HG03521 (cell line): ENCODE measurements around the gene RASA2.

Experiments
- ATAC-seq: cut with Tn5 transposase; IDR thresholded peaks from one replicate; pipeline ENCODE4 v1.9.1; 2021; ENCODE audit warnings: mild to moderate bottlenecking, moderate library complexity; ENCODE audit not compliant: unreplicated experiment

Gene RASA2

GRCh38 chr3:141642215-141642614 lies 155.4 kb downstream of the RASA2 start:
- no peak for ATAC-seq

GRCh38 chr3:141643391-141643790 lies 156.6 kb downstream of the RASA2 start:
- no peak for ATAC-seq

GRCh38 chr3:141643796-141644195 lies 157.0 kb downstream of the RASA2 start:
- no peak for ATAC-seq

- peak; percentile 79 for ATAC-seq
These were observed 158.1 kb downstream of the RASA2 start for GRCh38 chr3:141644931-141645330.

- ATAC-seq = no peak
These were observed 160.1 kb downstream of the RASA2 start for GRCh38 chr3:141646760-141647561.

- ATAC-seq = no peak
These were observed 160.7 kb downstream of the RASA2 start for GRCh38 chr3:141647562-141647915.

DNA sequence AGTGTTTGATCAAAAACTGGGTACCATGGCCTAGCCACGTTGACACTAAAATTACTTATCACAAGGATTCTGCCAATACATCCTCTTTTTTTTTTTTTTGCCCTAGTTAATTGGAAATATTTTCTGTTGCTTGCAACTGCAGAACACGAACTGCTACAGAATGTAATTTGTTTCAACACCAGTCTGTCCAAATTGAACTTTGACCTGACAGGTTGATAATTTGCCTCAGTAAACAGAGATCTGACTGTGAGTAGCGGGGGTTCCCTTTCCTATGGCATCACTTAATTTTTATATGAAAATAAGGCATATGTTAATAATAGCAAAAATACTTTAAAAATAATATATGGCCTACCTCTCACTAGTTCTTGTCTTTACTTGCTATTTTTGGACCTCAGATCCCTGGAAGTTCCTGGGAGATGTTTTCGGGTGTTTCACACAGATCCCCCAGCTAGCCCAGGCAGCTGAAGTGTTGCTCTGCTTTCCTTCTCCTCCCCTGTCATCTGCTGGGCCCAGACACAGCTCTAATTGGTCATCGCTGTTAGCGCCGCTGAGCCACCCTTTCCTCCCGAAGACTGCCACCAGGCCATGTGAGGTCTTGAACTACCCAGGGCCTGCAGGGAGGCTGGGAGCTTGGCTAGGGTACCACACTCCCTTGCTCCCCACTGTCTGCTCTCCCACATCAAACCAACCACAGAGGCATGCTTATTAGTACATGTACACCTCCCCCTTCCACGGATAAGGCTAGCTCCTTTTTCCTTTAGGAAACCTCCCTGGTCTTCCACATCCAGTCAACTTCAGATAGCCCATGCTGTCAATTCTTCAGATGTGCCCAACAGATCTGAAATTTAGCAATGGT lies 161.5 kb downstream of the RASA2 start:
- ATAC-seq = no peak

DNA sequence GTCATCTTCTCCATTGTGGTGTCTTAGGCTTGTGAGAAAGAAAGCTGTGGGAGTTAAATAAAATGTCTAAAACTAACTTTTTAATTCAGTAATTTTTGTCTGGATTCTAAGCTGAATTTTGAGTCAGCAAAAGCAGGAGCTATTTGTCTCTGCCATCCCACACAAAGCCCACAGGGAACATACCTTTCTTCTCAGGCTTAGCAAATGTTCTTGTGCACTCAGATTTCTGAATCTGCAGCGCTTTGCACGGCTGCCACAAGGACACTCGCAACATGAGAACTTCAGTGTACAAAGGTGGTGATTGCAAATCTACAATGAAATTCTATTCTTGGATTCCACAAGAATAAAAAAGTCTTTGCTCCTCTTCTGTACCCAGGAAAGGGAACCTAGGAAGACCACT lies 163.0 kb downstream of the RASA2 start:
- no peak for ATAC-seq

DNA sequence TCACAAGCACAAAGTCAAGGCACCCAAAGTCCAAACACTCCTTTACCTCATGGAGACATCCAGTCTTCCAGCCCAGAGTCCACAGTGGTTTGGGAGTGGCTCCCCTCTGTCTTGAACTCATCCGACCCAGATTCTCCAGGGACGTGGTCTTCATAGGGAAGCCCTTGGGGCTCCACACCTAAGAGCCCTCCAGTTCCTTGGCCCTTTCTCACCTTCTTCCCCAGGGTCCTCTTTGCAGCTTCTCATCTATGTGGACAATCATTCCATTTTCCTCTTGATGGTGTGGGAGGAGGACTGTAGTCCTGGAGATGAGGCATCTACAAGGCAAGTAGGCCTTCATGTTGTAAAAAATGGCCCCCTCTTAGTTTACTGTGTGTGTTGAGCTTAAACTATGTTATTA lies 164.0 kb downstream of the RASA2 start:
- no peak for ATAC-seq

DNA sequence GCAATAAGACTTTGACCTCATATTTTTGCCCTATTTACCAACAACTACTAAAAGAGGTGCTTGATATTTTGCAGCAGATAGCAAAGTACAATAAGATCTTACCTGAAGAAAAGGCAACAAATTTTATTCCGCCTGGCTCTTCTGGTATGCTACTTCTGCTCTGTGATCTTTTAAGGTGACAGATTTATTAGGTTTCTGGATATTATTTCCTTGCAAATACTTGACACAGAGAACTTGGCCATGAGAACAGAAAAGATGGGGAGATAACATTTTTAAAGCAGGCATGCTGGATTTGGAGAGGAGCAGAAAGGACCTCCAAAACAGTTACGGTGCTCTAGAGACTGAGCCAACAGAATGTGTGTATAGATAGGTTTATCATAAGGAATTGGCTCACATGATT lies 164.6 kb downstream of the RASA2 start:
- ATAC-seq = no peak

- ATAC-seq = no peak
These were observed 165.5 kb downstream of the RASA2 start for GRCh38 chr3:141652349-141652748.

GRCh38 chr3:141653847-141654246 lies 167.0 kb downstream of the RASA2 start:
- ATAC-seq = no peak

DNA sequence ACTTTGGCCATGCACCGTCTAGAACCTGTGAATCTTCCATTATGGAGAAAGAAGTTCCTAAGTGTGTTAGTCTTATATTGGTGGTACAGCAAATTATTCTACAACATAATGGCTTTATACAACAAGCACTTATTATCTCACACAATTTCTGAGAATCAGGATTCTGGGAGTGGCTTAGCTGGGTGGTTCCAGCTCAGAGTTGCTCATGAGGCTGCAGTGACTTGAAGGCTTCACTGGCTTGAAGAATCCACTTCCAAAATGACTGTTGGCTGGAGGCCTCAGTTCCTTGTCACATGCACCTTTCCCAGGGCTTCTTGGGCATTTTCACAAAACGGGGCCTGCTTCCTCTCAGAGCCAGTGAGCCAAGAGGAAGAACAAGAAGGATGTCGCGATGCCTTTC lies 169.0 kb downstream of the RASA2 start:
- ATAC-seq = no peak

DNA sequence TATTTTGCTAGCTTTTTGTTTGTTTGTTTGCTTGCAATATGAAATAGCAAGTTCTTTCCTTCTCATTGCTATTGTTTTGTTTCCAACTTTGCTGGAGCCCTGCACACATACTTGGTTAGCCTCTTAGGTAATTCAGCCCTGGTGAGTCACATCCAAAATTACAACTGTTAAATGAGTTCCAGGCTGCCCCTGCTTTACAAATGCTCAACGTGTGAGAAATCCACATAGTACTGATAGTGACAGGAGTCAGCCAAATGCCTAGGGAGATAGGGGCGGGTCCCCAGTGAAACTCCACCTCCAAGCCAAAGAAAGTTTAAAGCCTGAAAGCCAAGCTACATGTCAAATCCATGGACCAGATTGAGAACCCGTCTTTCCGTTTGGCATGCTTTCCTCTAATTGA lies 169.9 kb downstream of the RASA2 start:
- ATAC-seq = no peak

DNA sequence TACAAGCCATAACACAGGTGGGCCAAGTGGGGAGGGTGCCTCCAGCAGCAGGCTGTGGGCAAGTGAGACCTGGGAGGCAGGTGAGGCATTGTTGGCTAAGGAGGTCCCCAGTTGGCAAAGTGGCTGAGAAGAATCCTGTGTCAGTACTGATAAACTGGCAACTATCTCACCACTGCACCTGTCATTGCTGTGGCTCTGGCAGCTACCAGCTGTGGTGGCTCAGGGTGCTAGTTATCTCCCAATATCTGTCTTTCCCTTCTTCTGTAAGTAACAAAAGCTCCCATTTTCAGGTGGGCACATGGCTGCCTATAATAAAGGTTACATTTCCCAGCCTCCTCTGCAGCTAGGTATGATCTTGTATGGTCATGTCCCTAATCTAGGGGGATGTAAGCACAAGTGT lies 170.7 kb downstream of the RASA2 start:
- no peak for ATAC-seq

DNA sequence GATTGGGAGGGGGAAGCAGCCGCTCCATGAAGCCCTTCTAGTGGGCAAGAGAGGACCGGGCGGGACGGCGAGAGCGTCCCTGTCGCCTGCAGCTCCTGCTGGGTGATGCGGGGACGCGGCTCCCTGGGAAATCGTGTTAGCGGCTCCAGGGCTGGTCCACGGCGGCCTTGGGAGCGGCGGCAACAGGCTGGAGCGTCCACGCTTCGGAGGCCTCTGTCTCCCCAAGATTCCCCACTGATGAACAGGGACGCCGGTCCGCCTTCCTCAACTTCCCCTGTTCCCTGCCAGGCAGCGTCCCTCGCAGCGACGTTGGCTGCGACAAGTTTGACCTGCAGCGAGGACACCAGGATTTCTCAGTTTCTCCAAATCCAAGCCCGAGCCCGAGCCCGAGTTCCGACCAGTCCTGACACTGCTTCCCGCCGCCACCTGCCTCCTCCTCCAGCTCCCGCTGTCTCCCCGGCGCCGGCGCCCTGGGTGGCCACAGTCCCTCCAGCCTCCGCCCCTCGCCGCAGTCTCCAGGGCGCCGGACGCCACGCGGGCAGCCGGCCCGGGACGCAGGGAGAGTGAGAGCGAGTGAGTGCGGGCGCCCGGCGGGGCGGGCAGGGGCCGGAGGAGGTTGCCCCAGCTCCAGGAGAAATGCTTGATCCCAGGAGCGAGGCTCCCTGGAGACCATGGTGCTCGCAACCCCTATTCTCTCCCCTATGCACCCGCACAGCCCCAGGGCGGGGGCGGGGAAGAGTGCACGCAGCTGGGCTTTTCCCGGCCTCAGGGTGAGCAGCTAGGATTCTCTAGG lies 173.2 kb downstream of the RASA2 start:
- ATAC-seq = no peak

GRCh38 chr3:141660614-141660947 lies 173.8 kb downstream of the RASA2 start:
- ATAC-seq = no peak

DNA sequence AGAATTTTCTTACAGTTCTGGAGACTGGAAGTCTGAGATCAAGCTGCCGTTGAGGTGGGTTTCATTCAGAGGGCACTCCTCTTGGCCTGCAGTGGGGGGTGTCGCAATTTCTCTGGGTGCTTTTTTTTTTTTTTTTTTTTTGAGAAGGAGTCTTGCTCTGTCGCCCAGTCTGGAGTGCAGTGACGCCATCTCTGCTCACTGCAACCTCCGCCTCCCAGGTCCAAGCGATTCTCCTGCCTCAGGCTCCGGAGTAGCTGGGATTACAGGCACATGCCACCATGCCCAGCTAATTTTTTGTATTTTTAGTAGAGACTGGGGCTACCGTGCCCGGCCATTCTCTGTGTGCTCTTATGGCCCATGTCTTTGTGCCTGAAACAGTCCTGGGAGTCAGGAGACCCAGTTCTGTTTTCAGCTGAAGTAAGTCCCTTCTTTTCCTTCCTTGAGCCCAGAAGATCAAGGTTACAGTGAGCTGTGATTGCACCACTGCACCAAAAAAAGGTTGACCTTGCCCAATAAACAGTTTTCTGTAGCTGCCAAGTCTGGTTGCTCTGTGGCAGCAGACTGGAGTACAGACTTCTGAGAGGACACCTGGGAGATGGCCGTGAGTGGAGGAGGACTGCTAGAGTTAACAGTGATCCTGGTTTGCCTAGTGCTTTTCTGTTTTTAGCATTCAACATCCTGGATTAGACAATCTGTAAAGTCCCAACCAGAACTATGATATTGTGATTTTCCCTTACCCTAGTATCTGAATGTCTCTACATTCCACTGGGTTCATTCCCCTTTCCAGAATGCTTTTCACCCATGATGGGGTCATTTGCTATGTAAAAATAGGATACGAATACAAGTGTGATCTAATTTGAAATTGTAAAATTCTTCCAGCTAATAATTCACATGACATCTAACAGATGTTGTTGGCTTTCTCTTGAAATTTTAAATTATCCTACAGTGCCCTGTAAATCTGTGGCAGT lies 174.7 kb downstream of the RASA2 start:
- ATAC-seq = no peak

GRCh38 chr3:141663993-141664392 lies 177.2 kb downstream of the RASA2 start:
- ATAC-seq = no peak
